Transverse colon (tissue), 3 donors: Measurements from ENCODE around the gene ACIN1.
A peak's percentile ranks its signal among the peaks of the same experiment; 100 is the strongest.

Experiments
- EP300 ChIP-seq: sonication (generic); formaldehyde crosslinking; IDR thresholded peaks from one replicate; pipeline ENCODE4 v1.6.1; 2017; ENCODE audit warnings: antibody characterized with exemption, low read depth
- POLR2A ChIP-seq: fragments of 450-650 bp; IDR thresholded peaks from one replicate; pipeline ENCODE4 v1.6.1; 2016; ENCODE audit warnings: antibody characterized with exemption, mild to moderate bottlenecking, moderate library complexity
- TF ChIP-seq, protein P1 (sequence below), 5 experiments: fragments of 200-600 bp in 3 of 5; fragments of 450-650 bp in 2 of 5; sonication (generic) in 3 of 5; IDR thresholded peaks; 1 replicate in 2 of 5; 2 replicates in 3 of 5; pipeline ENCODE4 v1.5.1; 2016 to 2017; ENCODE audit warnings: antibody characterized with exemption in 5 of 5, inconsistent platforms in 3 of 5, mild to moderate bottlenecking in 2 of 5, moderate library complexity in 1 of 5

GRCh38 chr14:23068789-23069412, 26.0 kb downstream of the ACIN1 start:
- TF ChIP-seq, protein P1, sequence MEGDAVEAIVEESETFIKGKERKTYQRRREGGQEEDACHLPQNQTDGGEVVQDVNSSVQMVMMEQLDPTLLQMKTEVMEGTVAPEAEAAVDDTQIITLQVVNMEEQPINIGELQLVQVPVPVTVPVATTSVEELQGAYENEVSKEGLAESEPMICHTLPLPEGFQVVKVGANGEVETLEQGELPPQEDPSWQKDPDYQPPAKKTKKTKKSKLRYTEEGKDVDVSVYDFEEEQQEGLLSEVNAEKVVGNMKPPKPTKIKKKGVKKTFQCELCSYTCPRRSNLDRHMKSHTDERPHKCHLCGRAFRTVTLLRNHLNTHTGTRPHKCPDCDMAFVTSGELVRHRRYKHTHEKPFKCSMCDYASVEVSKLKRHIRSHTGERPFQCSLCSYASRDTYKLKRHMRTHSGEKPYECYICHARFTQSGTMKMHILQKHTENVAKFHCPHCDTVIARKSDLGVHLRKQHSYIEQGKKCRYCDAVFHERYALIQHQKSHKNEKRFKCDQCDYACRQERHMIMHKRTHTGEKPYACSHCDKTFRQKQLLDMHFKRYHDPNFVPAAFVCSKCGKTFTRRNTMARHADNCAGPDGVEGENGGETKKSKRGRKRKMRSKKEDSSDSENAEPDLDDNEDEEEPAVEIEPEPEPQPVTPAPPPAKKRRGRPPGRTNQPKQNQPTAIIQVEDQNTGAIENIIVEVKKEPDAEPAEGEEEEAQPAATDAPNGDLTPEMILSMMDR (IDR thresholded peaks at IDR 0.05) = peak; percentile 96 to 98 (median 97)
- TF ChIP-seq POLR2A (no peak), EP300 (no peak)
